Activated naive CD4-positive, alpha-beta T cell treated with anti-CD3 and anti-CD28 coated beads, Interleukin-2, amount 50 U/mL, for 72 hours (primary cell): ENCODE results near the gene RAB11FIP3. TPM values are rescaled to one million over a fixed set of nuclear protein-coding genes. Genes with fewer than 3 reads are reported as not detected.

Experiments
- ATAC-seq, 2 donors: fragments of 150-1000 bp; cut with Tn5 transposase; 2 replicates each; pipeline ENCODE4 v1.10.0; 2021; ENCODE audit warnings: mild to moderate bottlenecking in 2 of 2, moderate library complexity in 2 of 2
- DNase-seq, 2 donors: peaks; one replicate each; pipeline ENCODE4 v3.0.0; 2021 to 2022; ENCODE audit warnings: low spot score in 2 of 2
- H3K27ac Mint-ChIP-seq, 2 donors: one replicate each; pipeline ENCODE4 v1.8.0; 2022; ENCODE audit warnings: mild to moderate bottlenecking in 2 of 2, mixed read lengths in 2 of 2
- H3K36me3 Mint-ChIP-seq, 2 donors: one replicate each; pipeline ENCODE4 v1.8.0; 2022; ENCODE audit warnings: mixed read lengths in 2 of 2
- H3K9me3 Mint-ChIP-seq, 2 donors: one replicate each; pipeline ENCODE4 v1.8.0; 2022; ENCODE audit warnings: mixed read lengths in 2 of 2
- total RNA-seq, 2 donors: library from RNA; stranded (reverse); gene quantifications; one replicate each; pipeline ENCODE4 v1.2.3, GENCODE V29; 2022

Gene RAB11FIP3
- total RNA-seq, 2 donors from 2014 or later: 18.6 to 32.0 TPM

DNA sequence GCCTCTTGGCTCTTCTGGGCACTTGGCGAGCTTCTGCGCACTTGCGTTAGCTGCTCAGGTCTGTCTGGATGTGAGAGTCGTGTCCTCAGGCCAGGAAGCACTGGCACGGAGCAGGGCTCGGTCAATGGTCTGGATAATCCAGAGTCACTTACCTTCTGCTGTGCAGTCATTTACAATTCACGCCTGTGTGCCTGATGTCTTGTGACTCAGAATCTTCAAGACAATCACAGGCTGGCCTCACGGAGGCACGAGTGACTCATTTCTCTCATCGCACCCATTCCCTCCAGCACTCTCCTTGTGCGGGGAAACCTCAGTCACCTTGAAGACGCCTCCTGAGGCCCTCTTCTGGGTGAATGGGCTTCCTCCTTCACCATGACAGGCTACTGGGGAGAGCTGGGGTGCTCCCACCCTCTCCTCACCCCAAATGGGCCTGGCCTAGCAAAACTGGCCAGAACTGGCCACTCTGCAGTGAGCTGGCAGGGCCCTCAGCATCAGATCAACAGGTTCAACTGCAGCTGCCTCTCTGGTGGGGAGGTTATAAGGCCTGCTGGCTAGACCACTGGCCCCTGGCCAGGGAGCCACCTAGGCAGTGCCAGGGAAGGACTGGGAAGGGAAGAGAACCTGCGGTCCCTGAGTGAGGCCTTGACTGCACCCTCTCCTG lies 100.2 kb downstream of the RAB11FIP3 start:
- H3K9me3 Mint-ChIP-seq: no peaks in the 10 kb centered on the region
- DNase-seq (peak; percentile 78 to 81), ATAC-seq (peak; percentile 69 to 76)
- H3K27ac Mint-ChIP-seq: peak overlapping the region; percentile 84 to 100
- H3K36me3 Mint-ChIP-seq: peaks cover 11 to 12% of the 10 kb centered on the region in 2 donors

DNA sequence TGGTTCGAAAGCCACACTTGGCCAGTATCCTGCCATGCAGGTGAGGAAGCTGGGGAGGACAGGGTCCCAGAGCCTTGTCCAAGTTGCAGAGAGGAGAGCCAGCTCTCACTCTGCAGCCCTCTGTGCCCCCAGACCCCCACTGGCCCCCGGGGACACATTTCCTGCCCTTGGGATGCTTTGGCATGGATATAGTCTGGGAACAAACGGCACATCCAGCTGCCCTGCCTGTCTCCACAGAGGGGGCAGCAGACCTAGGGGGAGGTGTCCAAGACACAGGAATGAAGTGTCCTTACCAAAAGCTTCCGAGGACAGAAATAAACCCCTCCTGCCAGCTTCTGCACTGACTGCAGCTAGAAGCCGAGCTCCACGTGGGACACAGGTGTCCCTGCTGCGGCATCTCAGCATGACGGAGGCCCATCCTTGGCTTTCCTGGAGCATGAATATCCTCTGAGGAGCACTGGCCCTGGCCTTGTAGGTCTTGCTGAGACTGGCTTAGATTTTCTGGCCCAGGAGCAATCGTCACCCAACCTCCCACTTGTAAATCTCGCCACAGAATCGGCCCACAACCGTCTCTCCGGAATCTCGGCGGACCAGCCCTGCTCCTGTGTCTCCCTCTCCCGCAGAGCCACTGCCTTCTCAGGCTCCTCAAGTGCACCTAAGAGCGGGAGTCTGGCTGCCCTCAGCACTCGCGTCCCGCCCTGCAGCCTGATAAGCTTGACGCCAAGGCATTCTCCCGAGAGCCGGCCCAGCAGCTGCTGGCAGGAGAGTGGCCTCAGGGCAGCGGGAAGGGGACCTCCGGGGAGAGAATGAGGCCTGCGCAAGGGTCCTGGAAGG lies 100.9 kb downstream of the RAB11FIP3 start:
- no peak for ATAC-seq
- peaks cover 11 to 12% of the 10 kb centered on the region in 2 donors for H3K36me3 Mint-ChIP-seq
- H3K27ac Mint-ChIP-seq: peak overlapping the region; percentile 84 to 100
- peak in 1 of 2 donors; percentile 27 for DNase-seq
- H3K9me3 Mint-ChIP-seq: no peaks in the 10 kb centered on the region

DNA sequence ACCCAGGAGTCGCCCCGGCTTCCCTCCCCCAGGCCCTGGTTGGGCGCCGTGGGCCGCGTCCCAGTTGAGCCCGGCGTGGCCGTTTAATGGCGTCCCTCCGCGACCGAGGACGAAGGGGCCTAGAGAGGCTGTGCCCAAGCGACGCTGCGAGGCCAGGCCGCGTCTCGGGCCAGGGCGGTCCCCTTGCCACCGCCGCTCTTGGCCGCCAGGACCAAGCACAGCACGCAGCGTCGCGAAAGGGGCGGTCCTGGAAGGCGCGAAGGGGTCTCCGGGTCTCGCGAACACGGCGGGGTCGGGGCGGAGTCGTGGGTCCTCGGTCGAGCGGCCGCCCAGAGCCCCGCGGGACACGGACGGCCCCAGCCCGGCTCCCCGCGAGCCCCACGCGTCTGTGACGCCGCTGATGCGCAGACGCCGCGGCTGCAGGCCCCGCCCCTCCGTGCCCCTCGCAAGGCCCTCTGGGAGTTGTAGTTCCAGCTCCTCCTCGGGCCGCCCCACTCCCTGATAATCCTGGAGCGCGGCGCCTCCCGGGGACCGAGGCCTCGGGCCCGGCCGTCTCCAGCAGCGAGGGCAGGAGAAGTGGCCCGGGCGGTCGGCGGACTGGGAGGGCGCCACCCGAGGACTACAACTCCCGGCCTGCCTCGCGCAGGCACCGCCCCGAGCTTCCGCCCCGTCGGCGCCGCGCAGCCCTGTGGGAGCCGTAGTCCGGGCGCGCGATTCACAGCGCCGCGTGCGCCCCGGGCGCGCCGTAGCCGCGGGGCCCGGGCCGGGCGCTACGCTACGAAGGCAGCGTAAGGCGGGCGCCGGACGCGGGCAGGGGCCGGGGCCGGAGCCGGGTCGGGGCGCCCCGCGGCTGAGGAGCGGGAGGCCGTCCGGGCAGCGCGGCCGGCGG lies 101.8 kb downstream of the RAB11FIP3 start, which contains the start of gene CAPN15:
Gene CAPN15, plus strand, starts transcription at position 698 of the 889 bp plus-strand sequence. CDS start 19,127 bp downstream, outside the sequence.
- Mint-ChIP-seq H3K9me3 (no peaks in the 10 kb centered on the region), H3K27ac (peak within 1 kb of the TSS; percentile 96 to 100)
- ATAC-seq: peak; percentile 76 to 79

DNA sequence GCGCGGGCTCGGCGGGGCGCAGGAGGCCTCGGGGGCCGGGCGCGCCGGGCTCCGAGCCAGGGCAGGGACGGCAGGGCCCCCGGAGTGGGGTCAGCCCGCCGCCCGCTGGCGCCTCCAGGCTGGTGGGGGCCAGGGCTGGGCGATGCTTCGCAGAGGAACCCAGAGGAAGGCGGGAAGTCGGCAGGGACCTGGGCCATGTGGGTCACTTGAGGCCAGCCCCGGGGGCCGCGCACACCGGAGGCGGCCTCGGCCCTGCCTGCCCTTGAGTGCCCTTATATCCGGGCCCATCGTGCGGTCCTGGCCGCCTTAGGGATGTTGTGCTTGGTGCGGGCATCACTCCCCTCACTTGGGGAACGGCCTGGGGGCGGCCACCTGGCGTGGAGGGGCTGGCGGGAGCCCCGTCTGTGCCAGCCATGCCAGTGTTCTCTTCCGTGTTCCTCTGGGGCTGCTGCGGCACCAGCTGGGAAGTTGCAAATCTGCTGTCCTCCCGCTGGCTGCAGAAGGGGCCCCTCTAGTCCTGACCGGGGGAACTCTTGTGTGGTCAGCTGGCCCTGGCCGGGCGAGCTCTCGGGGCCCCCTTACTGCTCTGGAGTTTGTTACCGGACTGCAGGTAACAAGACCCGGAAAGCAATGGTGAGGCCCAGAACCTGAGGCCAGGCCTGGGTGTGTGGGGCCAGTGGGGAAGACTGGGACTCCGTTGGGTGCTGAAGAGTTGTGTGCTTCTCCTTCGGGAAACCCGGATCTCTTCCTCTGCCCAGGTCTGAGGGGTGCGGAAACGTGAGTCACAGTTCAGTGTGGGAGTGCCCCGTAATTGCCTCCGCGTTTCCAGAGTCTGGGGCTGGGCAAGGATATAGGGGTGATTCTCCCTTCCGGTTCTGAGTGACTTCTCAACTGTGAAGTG lies 102.9 kb downstream of the RAB11FIP3 start:
- DNase-seq (peak; percentile 43 to 75), ATAC-seq (peak in 1 of 2 donors; percentile 21)
- Mint-ChIP-seq H3K36me3 (peaks cover 11 to 12% of the 10 kb centered on the region in 2 donors), H3K9me3 (no peaks in the 10 kb centered on the region), H3K27ac (peak overlapping the region; percentile 96 to 99)

More for the DNA sequence above, 101.8 kb downstream of the RAB11FIP3 start, which contains the start of gene CAPN15:
- H3K36me3 Mint-ChIP-seq: peaks cover 11 to 12% of the 10 kb centered on the region in 2 donors
- DNase-seq: peak; percentile 89 to 92

DNA sequence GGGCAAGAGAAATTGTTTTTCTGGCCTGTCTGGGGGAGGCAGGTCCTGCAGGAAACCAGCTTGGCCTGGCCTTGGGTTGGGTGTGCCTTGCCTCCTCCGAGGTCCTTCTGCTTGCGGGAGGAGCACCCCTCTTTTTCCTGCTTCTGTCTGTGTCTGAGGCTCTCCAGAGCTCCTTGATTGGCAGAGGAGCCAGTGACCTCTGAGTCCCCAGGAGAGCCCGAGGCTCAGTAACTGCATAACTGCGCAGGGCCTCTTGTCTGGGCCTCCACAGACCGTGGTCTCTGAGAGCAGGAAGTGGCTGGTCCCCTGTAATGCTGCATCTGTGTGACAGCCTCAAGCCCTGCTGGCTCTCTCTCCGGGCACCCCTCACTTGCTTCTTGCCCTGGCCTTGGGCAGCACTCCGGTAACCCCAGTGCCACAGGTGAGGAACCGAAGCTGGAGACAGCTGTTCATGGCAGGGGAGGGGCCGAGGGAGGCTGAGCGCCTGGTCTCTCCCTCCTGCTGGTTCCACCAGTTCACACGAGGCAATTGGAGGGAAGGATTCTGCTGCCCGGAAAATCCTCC lies 103.6 kb downstream of the RAB11FIP3 start:
- Mint-ChIP-seq H3K36me3 (peaks cover 11 to 12% of the 10 kb centered on the region in 2 donors), H3K27ac (peak overlapping the region; percentile 96 to 99), H3K9me3 (no peaks in the 10 kb centered on the region)
- ATAC-seq (no peak), DNase-seq (no peak)

DNA sequence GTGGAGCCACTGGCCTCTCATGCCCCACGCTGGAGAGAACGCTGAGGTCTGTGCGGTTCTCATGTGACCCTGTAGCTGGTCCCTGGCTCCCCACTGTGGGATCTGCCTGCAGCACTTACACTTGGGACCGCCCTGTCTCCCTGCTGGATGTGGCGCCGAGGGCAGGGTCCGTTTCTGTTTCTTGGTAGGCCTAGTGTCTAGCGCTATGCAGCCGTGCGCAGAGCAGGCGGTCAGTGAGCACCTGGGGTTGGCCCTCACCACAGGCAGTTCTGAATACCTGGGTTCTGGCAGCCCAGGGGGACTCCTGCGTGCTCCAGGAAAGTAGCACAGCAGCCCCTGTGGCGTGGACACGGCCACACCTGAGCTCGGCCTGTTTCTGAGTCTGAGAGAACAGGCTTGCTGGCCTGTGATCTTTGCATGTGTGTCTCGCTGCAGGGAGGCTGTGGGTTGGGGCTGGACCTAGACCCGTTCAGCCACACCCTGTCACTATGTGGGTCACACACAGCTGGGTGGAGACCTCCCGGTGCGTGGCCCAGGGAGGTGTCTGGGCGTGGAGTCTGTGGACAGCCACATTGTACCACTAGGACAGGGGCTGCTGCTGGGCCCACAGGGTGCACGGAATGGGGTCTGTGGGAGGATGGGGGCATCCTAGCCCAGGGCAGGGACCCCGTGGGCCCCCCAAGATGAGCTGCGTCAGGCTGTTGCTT lies 104.8 kb downstream of the RAB11FIP3 start:
- ATAC-seq (no peak), DNase-seq (no peak)
- peak overlapping the region; percentile 61 to 90 for H3K27ac Mint-ChIP-seq
- H3K9me3 Mint-ChIP-seq: no peaks in the 10 kb centered on the region
- peaks cover 11% of the 10 kb centered on the region in 2 donors for H3K36me3 Mint-ChIP-seq

DNA sequence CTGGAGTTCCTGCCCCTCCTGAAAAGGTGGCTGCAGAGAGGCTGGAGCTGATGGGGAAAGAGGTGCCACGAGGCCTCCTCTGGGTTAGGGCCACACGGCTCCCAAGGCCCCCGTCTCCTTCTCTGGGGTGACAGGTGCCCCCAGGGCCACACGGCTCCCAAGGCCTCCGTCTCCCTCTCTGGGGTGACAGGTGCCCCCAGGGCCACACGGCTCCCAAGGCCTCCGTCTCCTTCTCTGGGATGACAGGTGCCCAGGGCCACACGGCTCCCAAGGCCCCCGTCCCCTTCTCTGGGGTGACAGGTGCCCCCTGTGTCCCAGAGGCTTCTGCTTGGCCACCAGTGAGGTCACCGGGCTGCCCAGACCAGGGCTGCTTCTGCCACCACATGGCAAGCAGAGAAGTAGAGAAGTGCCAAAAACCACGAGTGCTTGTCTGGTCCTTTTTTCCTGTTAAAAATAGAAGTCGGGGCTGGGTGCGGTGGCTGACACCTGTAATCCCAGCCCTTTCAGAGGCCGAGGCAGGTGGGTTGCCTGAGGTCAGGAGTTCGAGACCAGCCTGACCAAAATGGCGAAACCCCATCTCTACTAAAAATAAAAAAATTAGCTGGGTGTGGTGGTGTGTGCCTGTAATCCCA lies 106.2 kb downstream of the RAB11FIP3 start:
- no peak for ATAC-seq

DNA sequence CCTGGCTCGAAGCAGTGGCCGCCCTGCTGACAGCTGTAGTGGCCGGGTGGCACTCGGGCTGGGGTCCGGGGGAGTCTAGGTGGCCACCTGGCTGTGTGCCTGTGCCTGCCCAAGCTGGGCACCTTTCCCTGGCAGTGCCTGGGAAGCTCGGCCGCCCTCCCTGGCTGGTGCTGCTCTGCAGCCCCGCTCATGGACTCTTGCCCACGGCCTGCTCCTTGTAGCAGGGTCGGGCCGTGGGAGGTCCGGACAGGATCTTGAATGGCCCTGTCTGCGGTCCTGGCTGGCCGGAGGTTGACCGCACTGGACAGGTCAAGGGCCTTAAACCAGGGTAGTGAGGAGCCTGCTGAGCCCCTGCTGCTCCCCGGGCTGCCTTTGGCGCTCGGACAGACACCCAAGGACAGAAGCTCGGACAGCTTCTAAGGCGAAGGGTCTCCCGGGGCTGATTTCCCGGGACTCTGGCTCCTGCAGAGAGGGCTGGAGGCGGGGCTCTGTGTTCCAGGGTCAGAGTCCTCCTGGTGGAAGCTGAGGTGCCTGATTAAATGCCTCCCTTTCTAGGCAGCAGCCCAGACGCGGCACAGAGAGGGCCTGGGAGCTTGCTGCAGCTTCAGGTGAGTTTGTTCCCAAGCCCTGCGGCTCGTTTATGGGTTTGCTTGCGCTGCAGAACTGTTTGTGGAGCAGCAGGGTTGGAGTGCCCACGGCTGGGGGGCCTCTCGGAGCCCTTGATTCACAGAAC lies 108.1 kb downstream of the RAB11FIP3 start:
- H3K9me3 Mint-ChIP-seq: no peaks in the 10 kb centered on the region
- ATAC-seq (no peak), DNase-seq (no peak)
- H3K27ac Mint-ChIP-seq: no peak overlapping the region
- H3K36me3 Mint-ChIP-seq: peaks cover 2 to 8% of the 10 kb centered on the region in 2 donors

More for the DNA sequence above, 106.2 kb downstream of the RAB11FIP3 start:
- H3K27ac Mint-ChIP-seq: no peak overlapping the region
- H3K36me3 Mint-ChIP-seq: peaks cover 4 to 11% of the 10 kb centered on the region in 2 donors
- no peaks in the 10 kb centered on the region for H3K9me3 Mint-ChIP-seq
- no peak for DNase-seq

DNA sequence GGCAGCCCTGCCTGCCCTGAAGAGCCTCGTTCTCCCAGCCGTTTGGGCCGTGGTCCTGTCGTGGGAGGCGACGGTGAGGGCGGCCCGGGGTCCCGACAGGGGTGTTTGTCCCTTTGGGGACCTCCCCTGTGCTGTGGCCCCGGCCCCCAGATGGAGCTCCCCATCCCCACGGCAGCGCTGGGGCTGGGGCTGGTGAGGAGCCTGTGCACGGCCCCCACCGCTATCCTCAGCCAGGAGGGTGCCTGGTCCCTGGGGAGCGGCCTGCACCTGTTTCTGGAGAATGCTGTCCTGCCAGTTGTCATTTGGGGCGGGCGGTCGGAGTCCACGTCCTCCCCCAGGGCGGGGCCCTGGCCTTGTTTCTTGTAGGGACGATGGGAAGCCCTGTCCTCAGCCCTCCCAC lies 108.7 kb downstream of the RAB11FIP3 start:
- DNase-seq (no peak), ATAC-seq (no peak)
- no peak overlapping the region for H3K27ac Mint-ChIP-seq
- peaks cover 0 to 7% of the 10 kb centered on the region in 2 donors for H3K36me3 Mint-ChIP-seq
- H3K9me3 Mint-ChIP-seq: no peaks in the 10 kb centered on the region

DNA sequence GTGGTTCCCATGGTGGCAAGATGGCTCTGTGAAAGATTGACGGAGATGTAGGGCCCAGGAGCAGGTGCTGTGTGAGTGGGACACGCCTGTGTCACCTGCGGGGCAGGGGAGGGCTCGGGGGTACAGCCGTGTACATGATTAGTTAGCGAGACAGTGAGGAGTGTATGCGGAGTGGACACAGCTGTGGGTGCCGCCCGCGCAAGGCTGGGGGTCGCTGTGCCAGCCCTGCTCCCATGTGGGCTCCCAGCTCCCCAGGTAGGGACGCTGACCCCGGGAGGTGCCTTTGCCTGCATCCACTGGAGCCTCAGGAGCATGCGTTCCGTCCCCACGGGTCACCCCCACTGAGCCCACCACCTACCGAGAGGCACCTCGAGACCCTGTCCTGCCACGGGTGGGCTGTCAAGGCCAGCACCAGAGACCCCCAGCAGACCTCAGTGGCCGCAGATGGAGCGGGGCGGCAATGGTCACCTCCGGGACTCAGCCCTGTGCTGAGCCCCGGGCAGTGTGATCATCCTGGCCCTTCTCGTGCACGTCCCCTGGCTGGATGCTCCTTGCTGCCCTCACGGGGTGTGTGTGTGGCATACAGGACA lies 109.5 kb downstream of the RAB11FIP3 start:
- ATAC-seq (no peak), DNase-seq (no peak)
- no peaks in the 10 kb centered on the region for H3K9me3 Mint-ChIP-seq

DNA sequence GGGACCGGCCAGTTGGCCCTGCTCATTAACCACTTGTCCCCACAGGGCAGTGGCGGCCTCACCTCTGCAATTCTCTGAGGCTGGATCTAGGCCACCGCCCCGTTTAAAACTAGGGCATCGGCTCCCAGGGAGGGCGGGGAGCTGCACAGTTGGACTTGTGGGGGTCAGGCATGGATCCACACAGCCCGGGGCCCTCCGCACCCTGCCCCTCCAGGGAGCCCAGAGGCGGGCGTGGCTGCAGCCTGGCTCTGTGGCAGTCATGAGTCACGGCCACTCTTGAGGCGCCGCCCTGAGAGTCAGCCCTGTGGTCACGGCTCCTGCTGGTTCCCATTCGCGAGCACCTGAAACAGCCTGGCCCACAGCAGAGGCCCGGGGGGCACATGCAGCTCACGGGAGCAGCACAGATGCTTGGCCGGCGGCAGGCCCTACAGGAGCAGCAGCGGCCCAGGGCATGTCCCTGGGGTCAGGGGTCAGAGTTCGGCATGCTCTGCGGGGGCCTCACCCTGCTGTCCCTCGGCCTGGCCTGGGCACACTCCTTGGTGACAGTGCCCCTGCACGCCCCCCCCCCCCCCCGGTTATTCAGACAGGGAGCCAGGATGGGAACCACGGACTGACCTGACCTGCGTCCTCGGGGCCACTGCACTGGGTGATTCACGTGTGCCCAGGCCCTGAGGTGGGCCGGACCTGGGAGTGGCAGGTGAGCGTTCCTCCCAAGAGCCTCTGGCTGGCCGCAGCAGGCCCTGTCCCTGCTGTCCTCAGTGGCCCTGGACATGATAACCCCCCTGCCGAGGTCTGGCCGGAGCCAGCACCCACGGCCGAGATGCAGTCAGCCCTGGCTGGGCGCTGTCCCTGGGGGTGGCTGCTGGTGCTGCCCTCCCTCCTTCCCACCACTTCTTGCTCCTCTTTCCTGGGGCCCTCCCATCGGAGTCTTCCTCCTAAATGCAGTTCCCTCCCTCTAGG lies 110.3 kb downstream of the RAB11FIP3 start:
- Mint-ChIP-seq H3K27ac (no peak overlapping the region), H3K36me3 (no peaks in the 10 kb centered on the region), H3K9me3 (no peaks in the 10 kb centered on the region)
- DNase-seq (no peak), ATAC-seq (peak; percentile 12 to 58)

More for the DNA sequence above, 109.5 kb downstream of the RAB11FIP3 start:
- Mint-ChIP-seq H3K36me3 (peaks cover 0 to 5% of the 10 kb centered on the region in 2 donors), H3K27ac (peak overlapping the region in 1 of 2 donors; percentile 50)

DNA sequence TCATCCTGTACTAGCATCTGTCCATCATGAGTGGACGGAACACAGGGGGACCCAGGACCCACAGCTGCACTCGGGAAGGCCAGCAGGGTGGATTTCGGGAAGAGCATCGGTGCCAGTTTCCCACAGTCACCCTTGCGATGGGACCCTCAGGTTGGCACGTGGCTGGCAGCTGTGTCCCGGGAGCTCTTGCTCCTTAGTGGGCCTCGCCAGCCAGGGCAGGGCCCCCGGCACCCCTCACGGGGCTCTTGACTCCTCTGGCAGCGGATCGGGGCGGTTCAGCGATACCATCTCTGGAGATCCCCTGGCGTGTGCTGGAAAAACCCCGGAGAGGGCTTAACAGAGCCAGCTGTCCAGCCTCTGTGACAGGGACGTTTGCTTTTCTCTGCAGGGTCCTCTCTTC lies 111.3 kb downstream of the RAB11FIP3 start:
- no peak overlapping the region for H3K27ac Mint-ChIP-seq
- no peak for ATAC-seq
- no peaks in the 10 kb centered on the region for H3K36me3 Mint-ChIP-seq
- H3K9me3 Mint-ChIP-seq: no peaks in the 10 kb centered on the region
- DNase-seq: no peak
